Caco-2 (cell line): ENCODE measurements around the gene GAN. TPM values are rescaled to one million over a fixed set of nuclear protein-coding genes. Genes with fewer than 3 reads are reported as not detected.
A peak's percentile ranks its signal among the peaks of the same experiment; 100 is the strongest.

Source experiments
- BruUV-seq: library from RNA; stranded (reverse); fragments of 400-500 nt; replicated peaks from 2 replicates; lab custom pipeline; 2021; lab: Mats Ljungman, UMichigan
- CTCF ChIA-PET: fragments of 300-600 bp; sonication (Branson Sonifier 250); formaldehyde crosslinking; loops from one replicate; lab custom pipeline; 2022; ENCODE audit warnings: antibody characterized with exemption; lab: Charles Lee
- POLR2A ChIA-PET: fragments of 300-600 bp; sonication (Branson Sonifier 250); formaldehyde crosslinking; loops from one replicate; lab custom pipeline; 2022; ENCODE audit warnings: antibody characterized with exemption; lab: Charles Lee
- DNase-seq, 2 experiments: peaks; one replicate each; pipeline versions ENCODE4 v3.0.0 to v3.0.0-alpha.2; 2020 to 2022
- H3K27me3 ChIP-seq: replicated peaks from 2 replicates; pipeline ENCODE4 v1.6.0; 2011; ENCODE audit warnings: low read length; ENCODE audit not compliant: control insufficient read depth, insufficient read depth
- H3K36me3 ChIP-seq: 2 replicates; pipeline ENCODE4 v1.5.1; 2011; ENCODE audit warnings: low read length; ENCODE audit not compliant: control insufficient read depth, insufficient read depth
- H3K4me1 ChIP-seq: fragments of 250-450 bp; sonication (Bioruptor Pico); 2 replicates; pipeline ENCODE4 v1.5.1; 2020; ENCODE audit warnings: mild to moderate bottlenecking
- H3K4me3 ChIP-seq: 2 replicates; pipeline ENCODE4 v1.5.1; 2011; ENCODE audit warnings: low read depth, mild to moderate bottlenecking, control low read depth, low read length
- H3K9me3 ChIP-seq: fragments of 250-450 bp; sonication (Bioruptor Pico); 2 replicates; pipeline ENCODE4 v1.5.1; 2020; ENCODE audit warnings: mild to moderate bottlenecking, moderate library complexity
- H3K27ac Mint-ChIP-seq: one replicate; pipeline ENCODE4 v1.8.0; 2022; ENCODE audit warnings: mixed read lengths; ENCODE audit not compliant: unreplicated experiment
- H3K27me3 Mint-ChIP-seq: one replicate; pipeline ENCODE4 v1.8.0; 2022; ENCODE audit warnings: mixed read lengths; ENCODE audit not compliant: insufficient read depth, unreplicated experiment
- H3K36me3 Mint-ChIP-seq: one replicate; pipeline ENCODE4 v1.8.0; 2022; ENCODE audit warnings: mild to moderate bottlenecking, mixed read lengths; ENCODE audit not compliant: insufficient read depth, unreplicated experiment
- H3K4me1 Mint-ChIP-seq: one replicate; pipeline ENCODE4 v1.8.0; 2022; ENCODE audit warnings: low read depth, mixed read lengths; ENCODE audit not compliant: unreplicated experiment
- H3K4me3 Mint-ChIP-seq: one replicate; pipeline ENCODE4 v1.8.0; 2022; ENCODE audit warnings: mild to moderate bottlenecking, moderate library complexity, mixed read lengths; ENCODE audit not compliant: unreplicated experiment
- H3K9me3 Mint-ChIP-seq: one replicate; pipeline ENCODE4 v1.8.0; 2022; ENCODE audit warnings: mixed read lengths; ENCODE audit not compliant: unreplicated experiment
- CTCF ChIP-seq, 2 experiments: fragments of 200-600 bp in 1 of 2; IDR thresholded peaks; 1 replicate in 1 of 2; 2 replicates in 1 of 2; pipeline versions ENCODE4 v1.5.1 to v1.8.0; 2011 to 2022; ENCODE audit warnings: antibody characterized with exemption in 1 of 2, control low read depth in 1 of 2, inconsistent platforms in 1 of 2, low read depth in 1 of 2, low read length in 1 of 2, mild to moderate bottlenecking in 1 of 2, moderate library complexity in 1 of 2; ENCODE audit not compliant: insufficient read depth in 1 of 2, severe bottlenecking in 1 of 2, unreplicated experiment in 1 of 2
- intact Hi-C: fragments of 100-400 bp; cut with micrococcal nuclease; formaldehyde crosslinking; loops from one replicate; pipeline ENCODE4 v1.10.0; 2022; ENCODE audit not compliant: unreplicated experiment
- total RNA-seq: library from RNA; stranded (reverse); gene quantifications from 2 replicates; pipeline ENCODE4 v1.2.3, GENCODE V29; 2022

The GAN gene
- total RNA-seq, 1 experiment from 2014 or later, result 29.3 TPM

GRCh38 chr16:81293909-81294802, 20.6 kb upstream of the GAN start:
- Mint-ChIP-seq H3K36me3 (no peaks in the 10 kb centered on the region), H3K4me3 (no peak overlapping the region), H3K4me1 (peaks cover 16% of the 10 kb centered on the region), H3K9me3 (no peaks in the 10 kb centered on the region), H3K27ac (peak overlapping the region; percentile 3), H3K27me3 (no peaks in the 10 kb centered on the region)
- POLR2A ChIA-PET, result no interaction called here
- Histone ChIP-seq H3K4me1 (peaks cover 13% of the 10 kb centered on the region), H3K4me3 (no peak overlapping the region), H3K36me3 (no peaks in the 10 kb centered on the region), H3K27me3 (no peaks in the 10 kb centered on the region), H3K9me3 (no peaks in the 10 kb centered on the region)
- DNase-seq, result no peak
- no TSS peak for BruUV-seq
- intact Hi-C loops, result loop anchor here (2.0 kb wide), 1 partner anchor 17 kb away; no protein-coding TSS in a partner anchor
- no peak for TF ChIP-seq CTCF (IDR thresholded peaks at IDR 0.05; ENCODE audit: insufficient read depth in 1 of 2, low read depth in 1 of 2, low read length in 1 of 2, severe bottlenecking in 1 of 2, unreplicated experiment in 1 of 2)
- CTCF ChIA-PET, result no interaction called here

GRCh38 chr16:81296631-81297030, 18.1 kb upstream of the GAN start:
- H3K4me1 ChIP-seq, result peaks cover 13% of the 10 kb centered on the region
- H3K9me3 Mint-ChIP-seq, result no peaks in the 10 kb centered on the region
- no peak overlapping the region for H3K4me3 ChIP-seq
- no peaks in the 10 kb centered on the region for H3K36me3 Mint-ChIP-seq
- no peaks in the 10 kb centered on the region for H3K27me3 ChIP-seq
- POLR2A ChIA-PET, result no interaction called here
- peaks cover 16% of the 10 kb centered on the region for H3K4me1 Mint-ChIP-seq
- CTCF ChIA-PET, result no interaction called here
- H3K27me3 Mint-ChIP-seq, result no peaks in the 10 kb centered on the region
- no peak overlapping the region for H3K27ac Mint-ChIP-seq
- no TSS peak for BruUV-seq
- TF ChIP-seq CTCF (IDR thresholded peaks at IDR 0.05; ENCODE audit: insufficient read depth in 1 of 2, low read depth in 1 of 2, low read length in 1 of 2, severe bottlenecking in 1 of 2, unreplicated experiment in 1 of 2), result no peak
- intact Hi-C loops, result no loop called here
- DNase-seq, result no peak
- no peaks in the 10 kb centered on the region for H3K9me3 ChIP-seq
- no peak overlapping the region for H3K4me3 Mint-ChIP-seq
- no peaks in the 10 kb centered on the region for H3K36me3 ChIP-seq

- H3K4me3 ChIP-seq, result no peak overlapping the region
- ChIA-PET POLR2A (no interaction called here), CTCF (no interaction called here)
- no peak overlapping the region for H3K4me3 Mint-ChIP-seq
- no peaks in the 10 kb centered on the region for H3K9me3 Mint-ChIP-seq
- H3K36me3 Mint-ChIP-seq, result no peaks in the 10 kb centered on the region
- peaks cover 7% of the 10 kb centered on the region for H3K4me1 Mint-ChIP-seq
- no peak for TF ChIP-seq CTCF (IDR thresholded peaks at IDR 0.05; ENCODE audit: insufficient read depth in 1 of 2, low read depth in 1 of 2, low read length in 1 of 2, severe bottlenecking in 1 of 2, unreplicated experiment in 1 of 2)
- H3K27me3 ChIP-seq, result no peaks in the 10 kb centered on the region
- no peaks in the 10 kb centered on the region for H3K36me3 ChIP-seq
- no peak overlapping the region for H3K27ac Mint-ChIP-seq
- DNase-seq, result no peak
- no peaks in the 10 kb centered on the region for H3K27me3 Mint-ChIP-seq
- intact Hi-C loops, result no loop called here
- no TSS peak for BruUV-seq
- no peaks in the 10 kb centered on the region for H3K9me3 ChIP-seq
- H3K4me1 ChIP-seq, result no peaks in the 10 kb centered on the region
Observed at GRCh38 chr16:81307770-81308169, 7.0 kb upstream of the GAN start.
